Sigmoid colon (tissue), 7 donors: Measurements from ENCODE around the gene CLDND2. TPM values are rescaled to one million over a fixed set of nuclear protein-coding genes. Genes with fewer than 3 reads are reported as not detected.
"Not testable (repeated sequence)": the region's sequence is repeated elsewhere in the genome, so short reads cannot be mapped to it uniquely, and the experiment has no call there.

ENCODE experiments used
- DNase-seq: peaks from one replicate; pipeline ENCODE4 v3.0.0-alpha.2; 2019
- H3K27ac ChIP-seq, 4 donors: fragments of 200-600 bp; sonication (generic); one replicate each; pipeline ENCODE4 v1.5.1; 2016 to 2019; ENCODE audit warnings: mild to moderate bottlenecking in 1 of 4
- H3K27me3 ChIP-seq, 3 donors: fragments of 200-600 bp; sonication (generic); one replicate each; pipeline ENCODE4 v1.5.1; 2019; ENCODE audit warnings: mild to moderate bottlenecking in 1 of 3
- H3K36me3 ChIP-seq, 4 donors: fragments of 200-600 bp; sonication (generic); one replicate each; pipeline ENCODE4 v1.5.1; 2016 to 2019
- H3K4me1 ChIP-seq, 4 donors: fragments of 200-600 bp; sonication (generic); one replicate each; pipeline ENCODE4 v1.5.1; 2017 to 2019
- H3K4me3 ChIP-seq, 4 donors: fragments of 200-600 bp; sonication (generic); one replicate each; pipeline ENCODE4 v1.5.1; 2017 to 2019; ENCODE audit warnings: mild to moderate bottlenecking in 2 of 4, moderate library complexity in 1 of 4
- H3K9me3 ChIP-seq, 4 donors: fragments of 200-600 bp in 3 of 4; sonication (generic) in 3 of 4; one replicate each; pipeline versions ENCODE4 v1.5.1 to v1.6.1; 2013 to 2019
- CTCF ChIP-seq, 4 experiments: fragments of 450-650 bp in 3 of 4; fragments of 200-600 bp in 1 of 4; IDR thresholded peaks; one replicate each; pipeline ENCODE4 v1.5.1; 2016 to 2019; ENCODE audit warnings: antibody characterized with exemption in 4 of 4, mild to moderate bottlenecking in 3 of 4, moderate library complexity in 2 of 4
- EP300 ChIP-seq, 4 donors: sonication (generic); formaldehyde crosslinking; IDR thresholded peaks; one replicate each; pipeline ENCODE4 v1.6.1; 2017; ENCODE audit warnings: antibody characterized with exemption in 4 of 4
- POLR2A ChIP-seq, 2 donors: fragments of 450-650 bp; IDR thresholded peaks; one replicate each; pipeline ENCODE4 v1.6.1; 2016; ENCODE audit warnings: antibody characterized with exemption in 2 of 2, mild to moderate bottlenecking in 2 of 2, moderate library complexity in 2 of 2
- POLR2AphosphoS5 ChIP-seq, 4 donors: sonication (generic); formaldehyde crosslinking; IDR thresholded peaks; one replicate each; pipeline ENCODE4 v1.6.1; 2017; ENCODE audit warnings: antibody characterized with exemption in 4 of 4
- WGBS, 2 donors: extraction: QIAGEN DNeasy Blood & Tissue Kit; methylation state at CpG; one replicate each; pipeline ENCODE4 v1.1.7; 2013; 5-methylcytosine and 5-hydroxymethylcytosine counted together
- intact Hi-C: fragments of 100-400 bp; cut with DNase I; formaldehyde crosslinking; loops from one replicate; pipeline ENCODE4 v1.15.1; 2023
- polyA plus RNA-seq, 3 donors: library from polyadenylated mRNA; stranded (reverse); fragments of 200-250 nt; gene quantifications; one replicate each; pipeline ENCODE4 v1.2.3, GENCODE V29; 2013
- total RNA-seq, 4 donors: library from RNA; depleted of rRNA; stranded (reverse); fragments of >200 nt; gene quantifications; one replicate each; pipeline ENCODE4 v1.1.0, GENCODE V29; 2016
- donor health status: healthy with polysubstance abuse.
- donor health status: Bipolar disorder and iron deficiency.
- donor health status: healthy.

CLDND2 gene
- total and polyA plus RNA-seq, 7 donors = 0.35 to 3.6 TPM; not detected in 5

- intact Hi-C loops = no loop called here
- Histone ChIP-seq H3K27me3 (peaks cover 0 to 10% (median 0%) of the 10 kb centered on the region in 3 donors), H3K9me3 (no peaks in the 10 kb centered on the region), H3K4me3 (no peak overlapping the region), H3K27ac (no peak overlapping the region), H3K4me1 (no peaks in the 10 kb centered on the region), H3K36me3 (no peaks in the 10 kb centered on the region)
- WGBS, 2 donors = 90 to 91% methylated on average over 15 of the region's 15 CpGs
- no peak for TF ChIP-seq POLR2AphosphoS5 (IDR thresholded peaks at IDR 0.05)
- TF ChIP-seq POLR2A (IDR thresholded peaks at IDR 0.05) = no peak
- no peak for TF ChIP-seq CTCF (IDR thresholded peaks at IDR 0.05)
- TF ChIP-seq EP300 (IDR thresholded peaks at IDR 0.05) = no peak
- DNase-seq = no peak
Measured at GRCh38 chr19:51410950-51411748, 42.3 kb upstream of the CLDND2 start.

GRCh38 chr19:51407511-51408131 is 38.8 kb upstream of the CLDND2 start:
- Histone ChIP-seq H3K27ac (no peak overlapping the region), H3K4me3 (no peak overlapping the region), H3K36me3 (no peaks in the 10 kb centered on the region), H3K27me3 (peaks cover 0 to 3% (median 0%) of the 10 kb centered on the region in 3 donors), H3K4me1 (no peaks in the 10 kb centered on the region), H3K9me3 (no peaks in the 10 kb centered on the region)
- WGBS, 2 donors = 18 to 44% methylated on average over 6 of the region's 6 CpGs
- TF ChIP-seq POLR2A (IDR thresholded peaks at IDR 0.05) (no peak), CTCF (IDR thresholded peaks at IDR 0.05) (peak in 2 of 4 experiments; percentile 18 to 20)
- intact Hi-C loops = no loop called here
- DNase-seq = no peak

- H3K27ac ChIP-seq = no peak overlapping the region
- 95 to 96% methylated on average over 9 of the region's 9 CpGs for WGBS, 2 donors
- H3K4me1 ChIP-seq = no peaks in the 10 kb centered on the region
- H3K27me3 ChIP-seq = peaks cover 0 to 3% (median 0%) of the 10 kb centered on the region in 3 donors
- H3K36me3 ChIP-seq = no peaks in the 10 kb centered on the region
- DNase-seq = no peak
- peaks cover 0 to 15% (median 3%) of the 10 kb centered on the region in 4 donors for H3K9me3 ChIP-seq
- intact Hi-C loops = no loop called here
- TF ChIP-seq EP300 (IDR thresholded peaks at IDR 0.05) = no peak
- H3K4me3 ChIP-seq = no peak overlapping the region
Measured at GRCh38 chr19:51402117-51402516, 33.3 kb upstream of the CLDND2 start.

- H3K36me3 ChIP-seq, H3K27ac ChIP-seq, H3K27me3 ChIP-seq, DNase-seq, H3K4me3 ChIP-seq, intact Hi-C loops, H3K4me1 ChIP-seq: not testable (repeated sequence)
- peaks cover 0 to 15% (median 3%) of the 10 kb centered on the region in 4 donors for H3K9me3 ChIP-seq
- 84 to 90% methylated on average over 7 of the region's 7 CpGs for WGBS, 2 donors
Measured at GRCh38 chr19:51399936-51400335, 31.1 kb upstream of the CLDND2 start.

GRCh38 chr19:51399231-51399630 is 30.4 kb upstream of the CLDND2 start:
- Histone ChIP-seq H3K27ac (no peak overlapping the region), H3K4me1 (peaks cover 0 to 7% (median 6%) of the 10 kb centered on the region in 4 donors), H3K36me3 (no peaks in the 10 kb centered on the region), H3K9me3 (peaks cover 0 to 15% (median 3%) of the 10 kb centered on the region in 4 donors), H3K27me3 (peaks cover 0 to 3% (median 0%) of the 10 kb centered on the region in 3 donors), H3K4me3 (no peak overlapping the region)
- TF ChIP-seq CTCF (IDR thresholded peaks at IDR 0.05) (no peak), POLR2A (IDR thresholded peaks at IDR 0.05) (no peak), POLR2AphosphoS5 (IDR thresholded peaks at IDR 0.05) (no peak), EP300 (IDR thresholded peaks at IDR 0.05) (no peak)
- intact Hi-C loops = no loop called here
- DNase-seq = no peak
- WGBS, 2 donors = 93 to 94% methylated on average over 5 of the region's 5 CpGs
